Measurements from ENCODE around the gene PROX2.

DNA sequence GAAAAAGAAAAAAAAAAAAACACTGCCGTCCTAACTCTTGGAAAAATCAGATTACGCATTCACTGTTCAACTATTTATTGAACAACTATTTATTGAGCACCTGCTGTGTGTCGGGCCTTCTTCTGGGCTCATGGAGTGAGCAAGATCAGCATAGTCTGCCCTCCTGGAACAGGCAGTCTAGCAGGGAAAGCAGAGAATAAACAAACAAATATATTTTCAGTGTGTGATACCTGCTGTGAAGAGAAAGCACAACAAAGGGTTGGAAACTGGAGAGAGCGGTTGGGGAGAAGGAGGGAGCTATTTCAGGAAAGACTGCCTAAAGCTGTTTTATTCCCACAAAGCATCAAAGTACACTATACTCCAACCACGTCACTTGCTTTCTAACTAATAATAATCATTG is 10.8 kb downstream of the PROX2 start:
- TF ChIP-seq, protein P1, sequence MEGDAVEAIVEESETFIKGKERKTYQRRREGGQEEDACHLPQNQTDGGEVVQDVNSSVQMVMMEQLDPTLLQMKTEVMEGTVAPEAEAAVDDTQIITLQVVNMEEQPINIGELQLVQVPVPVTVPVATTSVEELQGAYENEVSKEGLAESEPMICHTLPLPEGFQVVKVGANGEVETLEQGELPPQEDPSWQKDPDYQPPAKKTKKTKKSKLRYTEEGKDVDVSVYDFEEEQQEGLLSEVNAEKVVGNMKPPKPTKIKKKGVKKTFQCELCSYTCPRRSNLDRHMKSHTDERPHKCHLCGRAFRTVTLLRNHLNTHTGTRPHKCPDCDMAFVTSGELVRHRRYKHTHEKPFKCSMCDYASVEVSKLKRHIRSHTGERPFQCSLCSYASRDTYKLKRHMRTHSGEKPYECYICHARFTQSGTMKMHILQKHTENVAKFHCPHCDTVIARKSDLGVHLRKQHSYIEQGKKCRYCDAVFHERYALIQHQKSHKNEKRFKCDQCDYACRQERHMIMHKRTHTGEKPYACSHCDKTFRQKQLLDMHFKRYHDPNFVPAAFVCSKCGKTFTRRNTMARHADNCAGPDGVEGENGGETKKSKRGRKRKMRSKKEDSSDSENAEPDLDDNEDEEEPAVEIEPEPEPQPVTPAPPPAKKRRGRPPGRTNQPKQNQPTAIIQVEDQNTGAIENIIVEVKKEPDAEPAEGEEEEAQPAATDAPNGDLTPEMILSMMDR (IDR thresholded peaks at IDR 0.05; ENCODE audit: extremely low read depth in 1 of 2, insufficient read depth in 1 of 2, low read depth in 1 of 2, low read length in 2 of 2), result no peak
- TF ChIP-seq EZH2 (IDR thresholded peaks at IDR 0.05; ENCODE audit: borderline replicate concordance, low read depth, low read length, severe bottlenecking) (no peak), JUN (IDR thresholded peaks at IDR 0.05; ENCODE audit: borderline replicate concordance, insufficient read depth, insufficient read length, low read depth) (no peak), POLR2A (IDR thresholded peaks at IDR 0.05; ENCODE audit: low read depth, low read length) (no peak), MYC (IDR thresholded peaks at IDR 0.05; ENCODE audit: low read depth, low read length) (no peak), POLR2AphosphoS5 (IDR thresholded peaks at IDR 0.05; ENCODE audit: insufficient read depth, low read depth, low read length) (no peak), GATA2 (IDR thresholded peaks at IDR 0.05; ENCODE audit: insufficient read depth, insufficient read length, low read depth, low read length) (no peak)
- TF ChIP-seq, protein P2, sequence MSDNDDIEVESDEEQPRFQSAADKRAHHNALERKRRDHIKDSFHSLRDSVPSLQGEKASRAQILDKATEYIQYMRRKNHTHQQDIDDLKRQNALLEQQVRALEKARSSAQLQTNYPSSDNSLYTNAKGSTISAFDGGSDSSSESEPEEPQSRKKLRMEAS (IDR thresholded peaks at IDR 0.05; ENCODE audit: insufficient read depth, insufficient read length), result no peak
